M059J (cell line): ENCODE data around the gene PLPP3. TPM values are rescaled to one million over a fixed set of nuclear protein-coding genes. Genes with fewer than 3 reads are reported as not detected.
A peak's percentile ranks its signal among the peaks of the same experiment; 100 is the strongest.

Experiments used
- DNase-seq: peaks from one replicate; pipeline ENCODE4 v3.0.0-alpha.2; 2012; ENCODE audit warnings: low read depth
- total RNA-seq: library from RNA; depleted of rRNA; stranded (reverse); fragments of >200 nt; shearing (Covaris generic); gene quantifications from 2 replicates; pipeline ENCODE4 v1.2.3, GENCODE V29; 2014

Gene PLPP3
- total RNA-seq, 1 experiment from 2014 or later: 17.2 TPM

DNA sequence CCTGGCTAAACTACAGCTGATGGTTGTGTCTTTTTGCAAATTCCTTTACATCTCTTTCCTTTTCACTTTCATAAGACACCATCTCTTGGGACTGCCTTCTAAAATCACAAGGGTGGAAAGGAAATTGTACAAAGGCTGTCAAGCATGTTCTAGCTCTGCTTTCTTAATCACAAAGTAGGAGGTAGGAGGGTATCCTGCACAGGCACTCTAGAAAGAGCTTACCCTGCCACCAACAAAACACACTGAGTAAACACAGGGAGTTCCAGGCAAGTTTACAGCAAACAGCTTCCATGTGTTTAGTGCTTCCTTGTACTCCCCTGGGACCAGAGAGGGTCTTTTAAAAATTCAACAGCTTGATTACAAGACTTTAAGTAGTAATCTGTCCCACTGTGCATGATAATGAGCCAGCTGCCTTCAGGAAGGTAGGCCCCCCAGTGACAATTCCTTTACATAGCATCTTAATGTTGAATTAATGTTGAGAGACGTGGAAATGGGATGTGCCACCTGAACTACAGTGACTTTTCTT lies 2.4 kb downstream of the PLPP3 start:
- peak; percentile 48 for DNase-seq

DNA sequence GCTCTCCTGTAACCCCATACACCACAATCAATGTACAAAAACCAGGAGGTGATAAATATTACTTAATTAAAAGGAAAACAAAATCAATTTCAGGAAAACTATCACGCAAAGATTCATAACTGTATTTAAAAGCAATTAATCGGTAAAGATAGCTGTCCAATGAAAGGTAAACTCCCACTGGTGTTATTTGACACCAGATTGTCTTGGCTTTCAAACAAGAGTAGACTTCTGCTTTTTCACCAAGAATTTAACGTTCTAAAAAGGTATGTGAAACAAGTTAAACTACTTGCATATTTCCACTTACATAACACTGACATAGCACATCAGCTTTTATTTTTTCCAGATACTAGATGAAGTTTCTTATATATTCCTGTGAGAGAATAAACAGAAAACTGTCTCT lies 3.5 kb downstream of the PLPP3 start:
- DNase-seq: no peak

DNA sequence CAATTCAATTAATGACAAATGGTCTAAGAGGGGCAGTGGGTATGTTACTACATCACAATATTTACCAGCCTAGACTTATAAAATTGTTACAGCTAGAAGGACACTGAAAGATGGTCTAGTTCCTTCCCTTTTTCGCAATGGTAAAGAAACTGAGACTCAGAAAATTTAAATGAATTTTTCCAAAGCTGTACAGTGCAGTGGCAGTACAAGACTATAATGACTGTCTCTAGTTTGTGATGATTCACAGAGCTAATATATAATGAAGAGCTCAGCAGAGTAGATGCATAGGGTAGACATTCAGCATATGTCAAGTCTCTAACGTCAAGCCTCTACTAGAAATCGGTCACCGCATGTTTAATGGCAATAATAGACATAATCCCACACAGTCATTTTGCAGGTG lies 4.6 kb downstream of the PLPP3 start:
- DNase-seq: no peak

DNA sequence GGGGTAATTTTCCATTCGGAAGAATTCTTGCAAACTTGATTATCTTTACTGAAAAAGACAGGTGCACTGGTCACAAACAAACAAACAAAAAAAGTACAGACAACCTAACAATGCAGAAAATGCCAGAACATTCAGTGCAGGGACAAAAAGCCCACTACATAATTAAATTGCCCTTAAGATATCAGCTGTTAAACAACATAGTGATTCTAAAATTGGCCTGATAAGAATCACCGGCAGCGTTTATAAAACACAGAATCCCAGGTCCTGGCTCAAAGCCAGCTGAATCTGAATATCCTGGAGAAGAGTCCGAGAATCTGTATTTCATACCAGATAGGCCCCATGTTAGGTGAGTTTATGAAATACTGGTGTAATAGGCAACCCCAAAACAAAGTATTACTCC lies 6.1 kb downstream of the PLPP3 start:
- DNase-seq: no peak

DNA sequence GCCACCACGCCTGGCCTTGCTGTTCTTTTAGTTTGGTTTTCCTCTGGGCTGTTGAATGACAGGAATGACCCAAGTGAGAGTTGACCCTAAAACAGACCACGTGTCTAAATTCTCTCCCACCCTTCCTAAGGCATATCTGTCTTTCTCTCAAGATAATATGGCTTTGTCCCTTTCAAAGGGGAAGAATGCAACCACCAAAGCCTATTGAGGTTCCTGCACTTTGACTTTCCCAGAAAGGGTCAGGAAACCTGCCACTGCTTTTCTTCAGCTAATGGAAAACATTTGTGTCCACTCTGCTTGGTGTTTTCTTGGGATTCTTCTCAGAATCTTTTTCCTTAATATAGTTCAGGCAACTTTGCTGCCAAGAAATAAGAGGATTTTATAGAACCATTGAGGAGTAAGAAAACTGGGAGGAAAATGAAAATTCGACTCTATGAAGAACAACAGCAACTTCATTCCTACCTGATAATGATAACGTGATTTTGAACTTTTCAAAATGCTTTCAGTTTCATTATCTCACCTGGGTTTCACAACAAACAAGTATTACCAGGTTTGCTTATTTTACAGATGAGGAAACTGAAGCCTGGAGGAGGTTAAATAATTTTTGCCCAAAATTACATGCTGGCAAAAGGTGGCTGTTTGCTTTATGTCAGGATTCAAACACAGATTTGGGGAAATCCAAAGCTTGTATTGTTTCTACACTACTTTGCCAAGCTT lies 6.9 kb downstream of the PLPP3 start:
- DNase-seq: no peak

DNA sequence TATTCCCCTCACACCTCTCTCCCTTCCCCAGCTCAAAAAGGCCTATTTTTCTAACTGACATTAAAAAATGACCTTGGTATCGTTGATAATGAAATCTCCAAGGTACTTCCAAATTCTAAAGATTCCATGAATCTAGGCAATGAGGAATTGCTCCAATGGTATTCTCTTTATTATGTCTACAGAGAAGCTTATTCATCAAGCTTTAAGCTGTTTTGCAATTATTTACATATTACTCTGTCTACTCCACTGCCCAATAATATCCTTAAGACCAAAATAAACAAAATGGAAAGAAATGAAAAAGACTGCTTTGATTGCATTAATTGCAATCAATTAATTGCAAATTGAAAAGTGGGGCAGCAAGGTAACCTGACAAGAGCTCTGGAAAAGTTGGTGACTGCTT lies 7.9 kb downstream of the PLPP3 start:
- DNase-seq: no peak

DNA sequence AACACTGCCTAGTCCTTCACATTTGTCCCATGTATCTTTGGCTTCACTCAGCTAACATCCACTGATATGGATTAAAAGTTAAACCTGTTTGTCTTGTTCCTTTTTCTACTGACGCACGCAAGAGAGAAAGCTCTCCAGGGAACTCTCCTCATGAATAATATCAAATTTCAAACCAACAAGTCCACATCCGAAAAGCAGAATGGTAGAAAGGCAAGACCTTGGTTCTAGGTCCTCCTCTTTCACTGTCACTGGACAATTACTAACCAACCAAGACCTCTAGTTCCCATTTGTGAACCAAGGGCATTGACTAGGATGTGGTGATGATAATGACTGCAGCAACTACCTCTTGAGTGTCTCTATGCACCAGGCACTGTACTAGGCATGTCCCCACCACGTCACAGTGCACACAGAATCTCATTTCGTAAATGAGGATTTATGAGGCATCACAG lies 8.4 kb downstream of the PLPP3 start:
- DNase-seq: no peak

DNA sequence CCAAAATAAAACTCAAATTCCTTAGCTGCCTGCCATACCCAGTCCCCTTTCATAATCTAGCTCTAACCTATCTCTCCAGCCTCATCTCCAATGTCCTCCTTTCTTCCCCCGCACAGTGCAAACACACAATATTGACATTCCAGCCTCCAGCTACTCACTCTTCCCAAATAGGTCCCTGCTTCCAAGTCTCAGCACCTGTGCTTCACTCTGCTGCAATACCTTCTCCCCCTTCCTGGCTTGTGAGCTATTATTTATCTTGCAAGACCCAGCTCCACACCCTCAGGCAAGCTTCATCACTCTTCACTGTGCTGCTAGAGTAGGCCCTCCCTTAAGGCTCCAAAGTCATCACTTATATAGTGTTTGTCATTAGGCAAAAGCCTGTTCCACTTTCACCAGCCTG lies 9.7 kb downstream of the PLPP3 start:
- DNase-seq: peak; percentile 16

DNA sequence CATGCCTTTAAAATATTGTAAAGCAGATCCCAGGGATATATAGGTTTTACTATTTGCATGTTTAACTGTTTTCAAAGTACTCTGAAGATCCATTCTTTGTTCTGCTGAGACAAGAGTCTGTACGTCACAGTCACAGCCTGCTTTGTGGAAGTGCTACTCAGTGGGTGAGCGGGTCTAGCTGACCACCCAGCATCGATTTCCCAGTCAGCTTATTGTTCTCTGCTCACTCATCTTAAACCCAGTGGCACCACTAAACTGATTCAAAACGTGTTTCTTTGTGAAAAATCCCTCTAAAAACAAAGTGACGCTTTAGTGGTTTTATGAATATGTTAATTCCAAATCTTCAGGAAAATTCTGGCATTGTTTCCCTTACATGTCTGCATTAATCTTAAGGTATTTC lies 12.4 kb downstream of the PLPP3 start:
- DNase-seq: no peak

DNA sequence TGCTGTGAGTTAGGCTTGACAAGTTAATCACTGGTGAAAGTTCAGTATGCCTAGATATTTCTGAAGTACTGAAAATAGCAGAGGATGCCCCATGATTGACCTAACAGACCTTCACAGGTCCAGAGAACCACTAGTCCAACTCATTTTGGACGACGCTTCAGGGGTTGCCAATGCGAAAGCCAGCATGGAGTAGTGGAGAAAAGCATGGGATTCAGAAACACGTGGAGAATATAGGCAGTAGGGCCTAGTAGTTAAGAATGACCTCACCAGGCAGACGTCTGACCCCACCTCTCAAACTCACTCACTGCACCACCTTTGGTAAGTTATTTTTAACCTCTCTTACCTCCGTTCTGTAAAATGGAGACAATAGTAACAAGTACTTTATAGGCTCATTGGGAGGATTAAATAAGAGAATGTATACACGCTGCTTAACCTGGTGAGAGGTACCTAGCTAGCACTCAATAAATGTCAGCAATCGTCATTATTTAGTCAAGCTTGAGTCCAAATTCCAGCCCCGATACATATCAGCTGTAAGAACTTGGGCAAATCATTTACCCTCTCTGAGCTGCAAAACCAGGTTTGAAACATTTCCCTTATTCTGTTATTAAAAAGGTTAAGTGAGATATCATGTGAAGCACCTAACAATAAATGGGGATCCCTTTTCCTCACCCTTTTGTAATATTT lies 13.2 kb downstream of the PLPP3 start:
- no peak for DNase-seq

DNA sequence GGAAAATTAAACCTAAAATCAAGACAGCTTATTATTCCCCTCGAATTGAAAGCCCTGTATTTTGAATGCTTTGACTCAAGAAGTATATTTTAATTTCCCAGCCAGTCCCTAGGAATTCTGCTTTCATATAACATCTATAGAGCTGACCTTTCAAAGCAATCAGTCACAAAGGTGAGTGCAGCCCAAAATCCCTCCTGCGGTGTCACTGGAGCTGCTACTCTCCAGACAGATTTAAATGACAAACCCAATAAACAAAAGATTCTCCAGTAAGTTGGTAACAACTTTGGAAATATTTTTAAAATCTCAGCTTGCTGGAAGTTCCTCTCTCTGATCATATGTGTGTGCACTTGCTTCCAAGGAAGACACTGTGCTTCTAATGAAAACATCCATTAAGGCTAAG lies 14.7 kb downstream of the PLPP3 start:
- DNase-seq: no peak

DNA sequence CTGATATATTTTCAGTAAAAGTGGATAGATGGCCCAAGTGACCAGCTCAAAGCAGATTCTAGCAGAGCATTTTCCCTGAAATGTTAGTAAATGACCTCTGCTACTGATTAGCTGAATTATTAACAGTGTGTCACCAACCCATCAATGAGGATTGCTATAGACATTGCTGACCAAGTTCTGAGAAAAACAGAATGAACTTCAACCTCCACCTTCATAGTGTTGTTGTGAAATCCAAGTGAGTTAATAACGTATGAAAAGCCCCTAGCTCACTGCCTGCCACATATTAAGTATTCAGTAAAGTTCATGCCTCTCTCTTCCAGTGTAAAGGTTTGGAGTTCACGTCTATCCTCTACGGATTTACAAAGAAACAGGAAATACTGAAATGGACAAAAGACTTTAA lies 15.8 kb downstream of the PLPP3 start:
- DNase-seq: no peak

DNA sequence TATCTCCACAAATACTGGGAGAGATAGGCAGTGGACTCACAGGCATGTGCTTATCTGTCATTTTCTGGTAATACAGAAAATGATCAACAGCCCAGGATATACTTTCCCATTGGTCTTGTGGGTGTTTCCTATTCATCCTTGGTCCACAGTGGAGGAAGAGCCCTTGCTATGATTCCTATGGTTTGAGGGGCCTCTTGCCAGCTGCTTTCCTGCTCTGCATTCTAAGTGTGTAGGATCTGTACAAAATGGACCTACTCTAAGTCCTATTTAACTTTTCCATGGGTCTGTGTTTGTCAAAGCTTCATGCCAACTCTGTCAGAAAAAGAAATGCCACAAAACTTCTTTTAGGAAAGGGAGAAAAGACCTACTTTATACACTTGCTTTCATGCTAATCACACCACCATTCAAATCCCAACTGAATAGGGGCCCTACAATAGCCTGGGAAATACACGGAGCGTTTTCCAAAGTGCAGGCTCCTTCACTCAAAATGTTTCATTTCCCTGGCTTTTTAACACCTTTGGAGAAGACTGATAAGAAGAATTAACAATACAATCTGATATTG lies 16.4 kb downstream of the PLPP3 start:
- no peak for DNase-seq

DNA sequence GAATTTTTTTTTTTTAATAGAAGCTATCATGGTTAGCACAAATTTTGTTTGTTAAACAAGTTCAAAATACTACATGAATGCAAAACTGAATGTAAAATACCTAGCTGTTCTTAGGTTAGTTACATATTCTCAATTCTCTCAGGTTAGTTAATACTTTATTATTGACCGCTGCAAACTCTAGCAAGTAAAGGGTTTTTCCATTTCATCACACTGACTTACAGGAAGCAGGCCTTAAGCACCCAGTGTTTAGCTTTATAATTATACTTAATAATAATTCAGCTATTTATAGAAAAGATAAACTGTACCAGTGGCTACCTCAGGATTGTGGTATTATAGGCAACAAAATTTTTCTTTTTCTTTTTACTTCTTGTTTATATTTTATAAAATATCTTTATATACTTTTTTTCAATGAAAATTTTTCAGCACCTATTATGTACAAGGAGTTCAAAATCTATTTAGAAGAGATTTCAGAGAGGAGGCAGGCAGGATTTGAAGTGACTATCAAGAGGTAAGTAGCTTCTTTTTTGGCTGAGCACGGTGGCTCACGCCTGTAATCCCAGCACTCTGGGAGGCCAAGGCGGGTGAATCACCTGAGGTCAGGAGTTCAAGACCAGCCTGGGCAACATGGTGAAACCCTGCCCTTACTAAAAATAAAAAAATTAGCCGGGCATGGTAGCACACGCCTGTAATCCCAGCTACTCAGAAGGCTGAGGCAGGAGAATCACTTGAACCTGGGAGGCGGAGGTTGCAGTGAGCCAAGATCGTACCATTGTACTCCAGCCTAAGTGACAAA lies 17.9 kb downstream of the PLPP3 start:
- no peak for DNase-seq

DNA sequence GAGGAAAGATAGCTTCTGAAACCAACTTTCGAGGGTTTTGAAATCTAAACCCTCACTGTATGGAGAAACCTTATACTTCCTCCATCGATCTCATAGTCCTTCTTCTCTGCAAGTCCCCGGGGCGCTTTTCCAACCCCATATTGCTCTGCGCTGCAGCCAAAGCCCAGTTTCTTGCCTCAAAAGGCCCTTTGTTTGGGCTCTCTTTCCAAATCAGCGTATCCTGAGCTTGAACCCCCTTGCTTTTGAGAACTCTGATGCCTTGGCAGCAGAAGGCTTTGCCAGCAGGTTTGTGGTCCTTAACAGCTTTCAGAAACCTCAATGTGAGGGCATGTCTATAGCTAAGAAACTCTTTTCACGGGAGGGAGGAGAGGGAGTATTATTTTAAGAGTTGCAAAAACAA lies 21.6 kb downstream of the PLPP3 start:
- no peak for DNase-seq

DNA sequence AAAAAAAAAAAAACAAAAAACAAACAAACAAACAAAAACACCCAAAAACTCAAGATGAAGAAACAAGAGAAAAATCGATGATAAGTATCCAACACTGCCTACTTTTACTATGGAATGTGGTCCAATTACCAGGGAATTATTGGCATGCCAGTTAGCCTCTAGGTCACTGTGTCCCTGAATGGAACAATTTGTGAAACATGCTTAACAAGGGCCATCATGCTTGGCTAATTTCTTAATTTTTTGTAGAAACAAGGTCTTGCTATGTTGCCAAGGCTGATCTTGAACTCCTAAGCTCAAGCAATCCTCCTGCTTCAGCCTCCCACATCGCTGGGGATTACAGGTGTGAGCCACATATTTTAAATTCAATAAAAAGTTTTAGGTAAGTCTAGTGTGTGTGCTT lies 23.9 kb downstream of the PLPP3 start:
- DNase-seq: no peak

DNA sequence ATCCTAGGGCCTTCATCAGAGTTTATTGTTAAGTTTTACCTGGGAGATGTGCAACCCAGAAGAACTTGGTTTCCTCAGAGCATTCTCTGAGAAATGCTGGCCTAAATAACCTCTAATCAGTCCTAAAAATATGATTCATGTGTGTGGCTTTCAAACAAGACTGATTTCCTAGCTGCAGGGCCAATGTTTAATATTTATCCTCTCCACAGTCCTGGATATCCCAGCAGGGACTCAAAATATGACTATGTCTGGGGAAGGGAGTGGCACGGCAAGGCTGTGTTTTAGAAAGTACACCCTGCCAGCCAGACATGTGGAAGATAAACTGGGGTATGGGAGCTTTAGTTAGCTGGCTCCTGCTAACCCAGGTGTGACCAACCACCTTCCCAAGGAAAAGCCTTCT lies 26.3 kb downstream of the PLPP3 start:
- no peak for DNase-seq

DNA sequence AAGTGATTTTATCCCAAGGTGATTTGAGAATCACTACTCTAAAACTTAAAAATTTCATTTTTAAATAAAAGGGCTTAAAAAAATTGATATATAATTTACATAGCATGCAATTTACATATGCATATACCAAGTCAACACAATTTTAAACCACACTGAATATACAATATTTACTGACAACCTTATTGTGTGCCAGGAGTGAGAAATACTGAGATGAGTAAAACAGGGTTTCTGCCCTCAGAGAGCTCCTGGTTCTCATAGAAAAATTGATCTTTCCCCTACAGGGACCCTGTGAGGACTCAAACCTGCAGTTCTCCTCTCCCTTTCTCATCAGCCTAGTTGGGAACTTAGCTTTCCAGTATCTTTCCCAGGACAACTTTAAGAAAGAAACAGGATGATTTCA lies 27.0 kb downstream of the PLPP3 start:
- DNase-seq: no peak

DNA sequence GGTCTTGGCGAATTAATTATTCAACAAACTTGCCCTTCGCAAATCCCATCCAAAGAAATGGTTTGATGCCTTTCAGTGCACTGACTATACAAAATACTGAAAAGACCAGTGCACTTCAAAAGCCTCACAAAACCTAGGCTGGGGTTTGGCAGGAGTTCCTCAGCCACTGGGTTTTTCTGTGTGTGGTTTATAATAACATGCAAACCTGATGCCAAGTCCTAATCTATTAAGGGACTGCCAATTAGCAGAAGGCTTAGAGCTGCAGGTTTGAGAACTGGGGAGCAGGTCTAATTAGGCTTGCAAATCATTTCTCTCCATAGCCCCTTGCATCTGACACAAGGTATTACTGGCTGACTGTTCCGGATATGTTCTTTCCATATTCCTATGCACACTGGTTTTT lies 27.7 kb downstream of the PLPP3 start:
- peak; percentile 18 for DNase-seq

DNA sequence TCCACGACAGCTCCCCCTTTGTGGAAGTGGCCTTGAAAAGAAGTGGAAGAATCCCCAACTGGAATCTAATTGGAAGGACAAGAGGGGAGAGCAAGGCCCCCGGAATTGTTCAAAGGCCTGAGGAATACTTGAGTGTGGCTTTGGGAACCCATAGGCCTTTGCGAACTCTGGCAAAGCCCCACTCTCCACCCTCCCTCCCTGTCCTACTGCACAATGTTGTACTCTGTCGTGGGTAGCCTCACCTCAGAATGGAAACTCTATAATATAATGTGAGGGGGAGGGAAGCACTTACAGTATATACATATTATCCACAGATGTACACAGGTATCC lies 28.5 kb downstream of the PLPP3 start:
- no peak for DNase-seq

DNA sequence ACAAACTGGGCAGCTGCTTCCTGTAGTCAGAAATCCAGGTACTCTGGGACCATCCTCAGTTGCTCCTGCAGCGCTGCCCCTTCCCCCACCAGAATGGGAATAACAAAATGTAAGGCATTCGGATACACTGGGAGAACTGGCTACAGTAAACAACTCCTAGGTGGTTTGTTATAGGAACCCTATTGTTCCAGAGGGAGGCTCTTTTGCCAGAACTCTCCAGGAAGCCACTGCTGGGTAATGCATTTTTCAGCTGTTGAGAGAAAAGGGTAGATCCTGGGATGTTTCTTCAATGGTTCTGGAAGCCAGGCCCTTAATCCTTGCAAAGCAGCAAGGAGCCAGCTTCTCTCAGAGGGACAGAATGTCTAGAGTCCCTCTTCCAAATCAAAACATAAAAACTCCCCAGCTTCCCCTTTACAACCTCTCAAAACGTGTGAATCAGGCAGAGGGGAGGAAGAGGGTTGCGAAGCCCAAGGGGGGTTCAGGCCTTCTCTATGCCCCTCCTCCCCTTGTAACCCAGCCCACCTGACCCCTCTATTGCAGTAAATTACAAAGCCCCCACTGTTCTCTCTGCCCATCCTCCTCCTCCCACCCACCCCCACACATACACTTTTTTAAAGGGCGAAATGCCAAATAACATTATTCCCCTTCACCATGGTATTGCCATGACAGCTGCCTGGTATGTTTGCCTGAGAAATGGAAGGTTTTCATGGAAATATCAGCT lies 29.1 kb downstream of the PLPP3 start:
- DNase-seq: no peak

DNA sequence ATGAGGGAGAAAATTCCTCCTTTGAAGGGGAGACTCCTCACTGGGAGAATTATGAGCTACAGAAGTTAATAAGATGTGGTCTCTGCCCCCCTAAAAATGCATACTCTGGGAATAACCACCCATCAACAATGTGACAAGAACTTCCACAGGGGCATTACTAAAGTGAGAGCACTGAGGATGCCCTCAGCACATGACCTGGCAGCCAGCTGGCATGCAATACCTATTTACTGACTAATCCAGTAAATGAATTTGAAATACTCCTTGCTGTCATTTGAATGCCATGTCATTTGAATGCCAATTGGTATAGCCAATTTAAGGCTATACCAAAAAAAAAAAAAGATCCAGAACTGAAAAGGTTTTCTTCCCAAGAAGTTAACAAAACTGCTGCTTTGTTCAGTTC lies 30.8 kb downstream of the PLPP3 start:
- DNase-seq: peak; percentile 12
